ENCODE measurements around the gene THNSL1. TPM values are rescaled to one million over a fixed set of nuclear protein-coding genes. Genes with fewer than 3 reads are reported as not detected.

THNSL1 gene
- total and polyA plus RNA-seq, 9 of the 15 experiments (the other 6 are each of a cell fraction or from before 2014, with no cell fraction given): 4.5 to 8.6 (median 6.3) TPM

DNA sequence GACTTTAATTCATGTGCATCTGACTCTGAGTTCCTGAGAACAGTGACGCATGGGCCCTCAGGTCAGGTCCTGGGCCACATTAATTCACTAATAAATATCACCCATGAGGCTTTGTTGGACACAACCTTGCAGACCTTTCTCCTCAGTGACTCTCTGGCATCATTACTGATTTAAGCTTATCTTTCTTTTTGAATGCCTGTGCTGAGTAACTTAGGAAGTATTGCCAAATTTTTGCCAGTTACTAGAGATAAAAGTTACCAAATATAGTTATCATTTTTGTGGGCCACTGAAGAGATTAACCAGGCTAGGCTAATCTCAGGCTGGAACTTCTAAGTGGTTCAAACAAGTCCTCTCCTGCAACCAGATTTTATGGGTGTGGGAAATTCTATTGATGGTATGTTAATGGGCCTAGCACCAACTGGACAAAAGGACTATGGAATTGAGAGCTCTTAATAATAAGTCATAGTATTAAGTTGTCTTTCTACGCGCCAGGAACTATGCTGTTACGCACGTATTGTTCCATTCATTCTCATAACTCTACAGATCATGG lies 35.2 kb upstream of the THNSL1 start:
- BruUV-seq (replicated peaks): no TSS peak
- Histone ChIP-seq H3K79me2 (ENCODE audit: control insufficient read depth, insufficient read depth, low read length) (no peaks in the 10 kb centered on the region), H3K27ac (ENCODE audit: extremely low read depth, low read depth, low read length) (no peak overlapping the region), H3K9me1 (ENCODE audit: control insufficient read depth, insufficient read depth, low read length) (no peaks in the 10 kb centered on the region), H3K36me3 (ENCODE audit: control insufficient read depth, insufficient read depth, low read length) (no peaks in the 10 kb centered on the region), H3K9ac (ENCODE audit: insufficient read depth in 1 of 2, low read depth in 2 of 2, low read length in 2 of 2) (no peak overlapping the region), H3K9me3 (replicated peaks; ENCODE audit: control insufficient read depth, insufficient read depth, low read depth, low read length) (no peaks in the 10 kb centered on the region), H3K27me3 (ENCODE audit: control insufficient read depth in 2 of 2, insufficient read depth in 2 of 2, low read length in 2 of 2) (no peaks in the 10 kb centered on the region), H3K4me3 (no peak overlapping the region), H2AFZ (ENCODE audit: low read depth, low read length) (no peak overlapping the region), H3K4me1 (replicated peaks in 1 of 2; ENCODE audit: control insufficient read depth in 2 of 2, insufficient read depth in 2 of 2, low read length in 2 of 2) (no peaks in the 10 kb centered on the region; a peak in 1 of 5 replicates), H4K20me1 (replicated peaks; ENCODE audit: control insufficient read depth, insufficient read depth, low read length) (no peaks in the 10 kb centered on the region), H3K4me2 (ENCODE audit: insufficient read depth, low read length) (no peak overlapping the region)
- DNase-seq (ENCODE audit: extremely low read depth in 1 of 4, low spot score in 3 of 4): no peak
- TF ChIP-seq, protein P1, sequence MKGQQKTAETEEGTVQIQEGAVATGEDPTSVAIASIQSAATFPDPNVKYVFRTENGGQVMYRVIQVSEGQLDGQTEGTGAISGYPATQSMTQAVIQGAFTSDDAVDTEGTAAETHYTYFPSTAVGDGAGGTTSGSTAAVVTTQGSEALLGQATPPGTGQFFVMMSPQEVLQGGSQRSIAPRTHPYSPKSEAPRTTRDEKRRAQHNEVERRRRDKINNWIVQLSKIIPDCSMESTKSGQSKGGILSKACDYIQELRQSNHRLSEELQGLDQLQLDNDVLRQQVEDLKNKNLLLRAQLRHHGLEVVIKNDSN (CRISPR knock-in tag; IDR thresholded peaks at IDR 0.05): no peak
- TF ChIP-seq ZFP30 (CRISPR knock-in tag; IDR thresholded peaks at IDR 0.05; ENCODE audit: borderline replicate concordance) (no peak), XRCC4 (IDR thresholded peaks at IDR 0.05; ENCODE audit: extremely low read depth, insufficient read depth, insufficient read length) (no peak), ARID3A (IDR thresholded peaks at IDR 0.05; ENCODE audit: borderline replicate concordance, low read depth, low read length) (no peak), KLF1 (tag; IDR thresholded peaks at IDR 0.05) (no peak), HOXB6 (CRISPR knock-in tag; IDR thresholded peaks at IDR 0.05; ENCODE audit: borderline replicate concordance) (no peak), CBX2 (IDR thresholded peaks at IDR 0.05; ENCODE audit: insufficient read depth, low read length, poor library complexity, severe bottlenecking) (no peak), RBM15 (IDR thresholded peaks at IDR 0.05; ENCODE audit: insufficient read depth, low read length) (no peak), RAD51 (IDR thresholded peaks at IDR 0.05; ENCODE audit: borderline replicate concordance, low read depth) (no peak), GATA2 (CRISPR knock-in tag; IDR thresholded peaks at IDR 0.05) (no peak), ZNF212 (CRISPR knock-in tag; IDR thresholded peaks at IDR 0.05) (no peak), ZNF217 (CRISPR knock-in tag; IDR thresholded peaks at IDR 0.05) (no peak)
- TF ChIP-seq, protein P2, sequence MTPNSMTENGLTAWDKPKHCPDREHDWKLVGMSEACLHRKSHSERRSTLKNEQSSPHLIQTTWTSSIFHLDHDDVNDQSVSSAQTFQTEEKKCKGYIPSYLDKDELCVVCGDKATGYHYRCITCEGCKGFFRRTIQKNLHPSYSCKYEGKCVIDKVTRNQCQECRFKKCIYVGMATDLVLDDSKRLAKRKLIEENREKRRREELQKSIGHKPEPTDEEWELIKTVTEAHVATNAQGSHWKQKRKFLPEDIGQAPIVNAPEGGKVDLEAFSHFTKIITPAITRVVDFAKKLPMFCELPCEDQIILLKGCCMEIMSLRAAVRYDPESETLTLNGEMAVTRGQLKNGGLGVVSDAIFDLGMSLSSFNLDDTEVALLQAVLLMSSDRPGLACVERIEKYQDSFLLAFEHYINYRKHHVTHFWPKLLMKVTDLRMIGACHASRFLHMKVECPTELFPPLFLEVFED (CRISPR knock-in tag; conservative IDR thresholded peaks at IDR 0.05): no peak
- TF ChIP-seq, protein P3, sequence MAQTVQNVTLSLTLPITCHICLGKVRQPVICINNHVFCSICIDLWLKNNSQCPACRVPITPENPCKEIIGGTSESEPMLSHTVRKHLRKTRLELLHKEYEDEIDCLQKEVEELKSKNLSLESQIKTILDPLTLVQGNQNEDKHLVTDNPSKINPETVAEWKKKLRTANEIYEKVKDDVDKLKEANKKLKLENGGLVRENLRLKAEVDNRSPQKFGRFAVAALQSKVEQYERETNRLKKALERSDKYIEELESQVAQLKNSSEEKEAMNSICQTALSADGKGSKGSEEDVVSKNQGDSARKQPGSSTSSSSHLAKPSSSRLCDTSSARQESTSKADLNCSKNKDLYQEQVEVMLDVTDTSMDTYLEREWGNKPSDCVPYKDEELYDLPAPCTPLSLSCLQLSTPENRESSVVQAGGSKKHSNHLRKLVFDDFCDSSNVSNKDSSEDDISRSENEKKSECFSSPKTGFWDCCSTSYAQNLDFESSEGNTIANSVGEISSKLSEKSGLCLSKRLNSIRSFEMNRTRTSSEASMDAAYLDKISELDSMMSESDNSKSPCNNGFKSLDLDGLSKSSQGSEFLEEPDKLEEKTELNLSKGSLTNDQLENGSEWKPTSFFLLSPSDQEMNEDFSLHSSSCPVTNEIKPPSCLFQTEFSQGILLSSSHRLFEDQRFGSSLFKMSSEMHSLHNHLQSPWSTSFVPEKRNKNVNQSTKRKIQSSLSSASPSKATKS (CRISPR knock-in tag; IDR thresholded peaks at IDR 0.05): no peak
- intact Hi-C loops (cut with micrococcal nuclease): no loop called here
- in situ Hi-C loops (cut with MboI): no loop called here
- ChIA-PET CTCF (ENCODE audit: low intra/inter-chr PET ratio) (no interaction called here), POLR2A (interaction anchor here (0.6 kb wide), 1 partner anchor 1294 kb away, joined by 5 read pairs; no protein-coding TSS in a partner anchor)
- no peak for FAIRE-seq
- no peak for ATAC-seq
- WGBS (ENCODE audit: insufficient coverage, low coverage, missing lambda C conversion rate): 90% methylated on average over 5 of the region's 5 CpGs
